ENCODE data around the gene TECTA.
"Not testable (repeated sequence)": the region's sequence is repeated elsewhere in the genome, so short reads cannot be mapped to it uniquely, and the experiment has no call there.

The TECTA gene

DNA sequence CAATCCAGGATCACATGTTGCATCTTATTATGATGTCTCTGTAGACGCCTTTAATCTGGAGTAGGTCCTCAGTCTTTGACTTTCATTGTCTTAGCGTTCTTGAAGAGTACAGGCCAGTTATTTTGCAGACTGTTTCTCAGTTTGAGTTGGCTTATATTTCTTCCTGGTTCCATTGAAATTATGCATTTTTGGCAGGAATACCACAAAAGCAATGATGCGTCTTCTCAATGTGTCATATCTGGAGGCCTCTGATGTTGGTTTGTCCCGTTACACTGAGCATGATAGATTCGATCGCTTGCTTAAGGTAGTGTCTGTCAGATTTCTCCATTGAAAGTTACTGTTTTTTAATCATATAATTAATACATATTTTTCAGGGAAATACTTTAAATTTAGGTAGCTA, 30.6 kb downstream of the TECTA start:
- DNase-seq (ENCODE audit: low read depth) = no peak

DNA sequence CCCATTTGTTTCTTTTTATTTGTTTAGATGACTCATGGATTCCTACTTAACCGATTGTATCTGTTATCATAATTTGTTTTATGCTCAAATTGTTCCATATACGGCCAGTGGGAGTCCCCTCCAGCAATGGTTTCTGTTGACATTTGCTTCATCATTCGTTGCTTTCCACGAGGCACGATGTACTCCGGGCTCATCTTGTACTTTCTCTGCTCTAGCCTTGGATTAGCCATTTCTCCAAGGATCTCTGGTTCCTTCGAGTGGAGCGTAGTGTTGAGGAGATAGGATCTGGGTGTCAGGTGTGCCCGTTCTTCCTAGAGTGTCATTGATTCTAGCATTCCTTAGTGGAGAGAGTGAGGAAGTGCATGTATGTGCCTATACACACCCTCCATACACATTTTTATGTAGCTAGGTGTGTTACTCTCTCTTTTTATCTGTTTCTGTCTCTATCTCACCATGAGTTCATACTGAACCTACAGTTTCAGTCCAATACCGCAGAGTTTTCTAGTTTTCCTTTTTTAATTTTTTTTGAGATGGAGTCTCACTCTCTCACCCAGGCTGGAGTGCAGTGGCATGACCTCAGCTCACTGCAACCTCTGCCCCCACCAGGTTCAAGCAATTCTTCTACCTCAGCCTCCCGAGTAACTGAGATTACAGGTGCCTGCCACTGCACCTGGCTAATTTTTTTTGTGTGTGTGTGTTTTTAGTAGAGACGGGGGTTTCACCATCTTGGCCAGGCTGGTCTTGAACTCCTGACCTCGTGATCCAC, 31.4 kb downstream of the TECTA start:
- DNase-seq (ENCODE audit: low read depth) = no peak

DNA sequence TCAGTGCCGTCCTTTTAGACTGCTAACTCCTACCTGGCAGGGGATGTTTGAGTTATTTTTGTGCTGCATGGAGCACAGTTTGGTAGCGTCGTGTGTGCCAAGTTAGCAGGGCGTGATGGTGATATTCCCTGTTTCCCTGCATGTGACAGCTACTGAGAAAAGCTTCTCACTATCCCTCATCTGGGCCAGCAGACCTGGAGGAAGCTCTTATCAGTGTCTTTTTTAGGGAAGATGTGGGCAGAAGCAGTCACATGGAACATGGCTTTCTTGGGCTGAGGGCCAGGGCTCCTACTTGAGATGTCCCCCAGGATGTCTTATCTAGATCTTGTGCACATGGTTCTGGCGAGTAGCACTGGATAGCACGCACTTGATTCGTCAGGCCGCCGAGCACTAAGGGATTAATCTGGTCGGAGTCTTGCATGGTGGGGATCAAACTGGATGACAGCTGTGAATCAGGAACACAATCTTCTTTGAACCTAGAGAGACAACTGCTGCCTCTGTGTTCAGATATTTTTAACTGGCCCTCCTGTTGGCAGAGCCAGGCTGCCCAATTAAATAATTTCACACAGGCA, 33.8 kb downstream of the TECTA start:
- no peak for DNase-seq (ENCODE audit: low read depth)

DNA sequence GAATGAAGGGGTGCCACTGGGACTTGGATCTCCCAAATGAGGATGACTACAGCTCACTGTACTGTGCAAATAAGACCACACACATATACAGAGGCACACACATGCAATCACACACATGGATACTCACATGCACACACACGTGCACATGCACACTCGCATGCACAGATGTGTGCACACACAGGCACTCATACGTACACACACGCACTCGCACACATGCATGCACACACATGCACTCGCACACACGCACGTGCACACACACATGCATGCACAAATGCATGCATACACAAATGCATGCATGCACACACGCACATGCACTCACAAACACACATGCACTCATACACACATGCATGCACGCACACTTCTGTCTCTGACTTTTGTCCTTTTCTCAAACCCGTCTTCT, 36.0 kb downstream of the TECTA start:
- no peak for DNase-seq (ENCODE audit: low read depth)

DNA sequence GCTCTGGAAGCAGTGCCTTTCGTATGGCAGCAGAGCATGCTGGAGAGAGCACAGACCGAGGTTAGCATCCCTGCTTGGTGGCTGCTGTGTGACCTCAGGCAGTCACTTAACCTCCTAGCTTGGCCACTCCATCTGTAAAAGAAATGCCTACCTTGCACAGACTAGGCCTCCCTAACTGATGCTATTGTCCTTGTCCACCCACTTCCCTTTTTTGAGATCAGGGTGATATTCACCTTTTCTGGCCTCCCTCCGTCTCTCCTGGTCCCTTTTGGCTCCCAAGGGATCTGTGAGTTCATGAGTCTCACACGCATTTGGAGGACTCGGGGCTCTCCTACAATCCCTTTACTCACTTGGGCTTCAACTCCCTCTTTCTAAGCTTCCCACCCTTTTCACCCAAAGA, 37.2 kb downstream of the TECTA start:
- DNase-seq (ENCODE audit: low read depth) = no peak

DNA sequence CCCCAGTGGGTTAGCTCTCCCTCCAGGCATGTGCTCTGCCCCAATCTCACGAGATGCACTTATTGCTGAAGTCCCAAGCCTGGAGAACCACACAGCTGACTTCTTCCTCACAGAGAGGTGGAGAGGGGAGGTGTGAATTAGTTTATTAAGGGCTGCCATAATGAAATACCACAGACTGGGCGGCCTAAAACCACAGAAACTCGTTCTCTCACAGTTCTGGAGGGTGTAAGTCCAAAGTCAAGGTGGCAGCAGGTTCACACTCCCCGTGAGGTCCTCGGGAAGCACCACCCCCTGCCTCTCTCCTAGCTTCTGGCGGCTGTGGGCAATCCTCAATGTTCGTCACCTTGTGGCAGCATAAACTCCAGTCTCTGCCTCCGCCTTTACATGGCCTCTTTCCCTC, 39.3 kb downstream of the TECTA start:
- no peak for DNase-seq (ENCODE audit: low read depth)

DNA sequence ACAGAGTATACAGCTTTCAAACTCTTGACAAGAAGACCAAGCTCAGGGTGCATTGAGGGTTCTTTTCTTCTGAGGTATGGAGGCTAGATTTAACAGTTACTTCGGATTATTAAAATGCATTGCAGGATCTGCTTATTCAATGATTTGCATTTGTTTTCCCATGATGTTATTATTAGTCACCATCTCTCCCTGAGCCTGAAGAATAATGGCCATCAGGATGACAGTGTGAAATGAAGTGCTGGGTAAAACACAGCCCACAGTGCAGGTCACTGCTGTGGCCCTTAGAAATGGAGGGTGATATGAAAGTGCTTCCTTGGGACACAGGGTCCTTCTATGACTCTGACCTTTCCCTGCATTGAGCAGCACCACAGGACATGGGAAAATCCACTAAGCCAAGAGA, 40.0 kb downstream of the TECTA start:
- no peak for DNase-seq (ENCODE audit: low read depth)

DNA sequence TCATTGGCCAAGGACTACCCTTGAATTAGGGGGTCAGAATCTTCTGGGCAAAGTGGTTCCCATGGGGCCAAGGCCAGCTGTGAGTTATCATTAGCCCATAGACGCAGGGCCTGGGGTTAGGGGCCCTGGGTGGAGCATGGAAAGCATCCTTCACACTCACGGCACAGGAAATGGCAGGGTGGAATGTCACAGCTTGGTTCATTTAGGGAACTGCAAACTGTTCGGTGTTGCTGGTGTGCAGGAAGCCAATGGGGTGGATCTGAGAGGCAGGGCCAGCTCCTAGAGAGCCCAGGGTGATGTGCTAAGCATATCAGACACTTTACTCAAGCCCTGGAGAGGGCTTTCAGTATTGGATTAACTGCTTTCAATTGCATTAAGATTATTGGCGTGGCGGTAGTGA, 42.9 kb downstream of the TECTA start:
- DNase-seq (ENCODE audit: low read depth) = no peak

DNA sequence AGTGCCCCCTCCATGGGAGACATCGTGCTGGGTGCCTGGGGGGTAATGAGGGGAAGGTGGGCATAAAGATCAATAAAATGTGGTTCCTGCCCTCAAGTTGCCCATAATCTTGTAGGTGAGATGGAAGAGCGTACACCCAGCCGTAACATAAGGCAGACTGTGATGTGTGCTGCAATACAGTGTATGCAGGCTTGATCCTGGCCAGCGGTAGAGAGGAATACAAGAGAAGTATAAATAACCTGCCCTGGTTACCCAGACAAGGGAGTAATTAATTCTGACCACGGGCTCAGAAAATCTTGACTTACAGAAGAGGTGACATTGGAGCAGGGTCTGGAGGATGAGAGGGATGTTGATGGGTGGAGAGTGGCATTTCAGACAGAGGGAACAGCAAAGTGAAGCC, 43.7 kb downstream of the TECTA start:
- no peak for DNase-seq (ENCODE audit: low read depth)

DNA sequence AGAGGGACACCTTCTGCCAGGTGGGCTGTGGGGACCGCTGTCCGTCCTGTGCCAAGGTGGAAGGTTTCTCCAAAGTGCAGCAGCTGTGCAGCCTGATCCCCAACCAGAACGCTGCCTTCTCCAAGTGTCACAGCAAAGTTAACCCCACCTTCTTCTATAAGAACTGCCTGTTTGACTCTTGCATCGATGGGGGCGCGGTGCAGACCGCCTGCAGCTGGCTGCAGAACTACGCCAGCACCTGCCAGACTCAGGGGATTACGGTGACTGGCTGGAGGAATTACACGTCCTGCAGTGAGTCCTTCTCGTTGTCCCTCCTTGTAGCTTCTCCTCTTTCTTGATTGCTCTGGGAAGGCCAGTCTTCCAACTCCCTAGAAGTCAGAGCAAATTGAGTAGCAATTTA, 44.8 kb downstream of the TECTA start:
- no peak for DNase-seq (ENCODE audit: low read depth)

DNA sequence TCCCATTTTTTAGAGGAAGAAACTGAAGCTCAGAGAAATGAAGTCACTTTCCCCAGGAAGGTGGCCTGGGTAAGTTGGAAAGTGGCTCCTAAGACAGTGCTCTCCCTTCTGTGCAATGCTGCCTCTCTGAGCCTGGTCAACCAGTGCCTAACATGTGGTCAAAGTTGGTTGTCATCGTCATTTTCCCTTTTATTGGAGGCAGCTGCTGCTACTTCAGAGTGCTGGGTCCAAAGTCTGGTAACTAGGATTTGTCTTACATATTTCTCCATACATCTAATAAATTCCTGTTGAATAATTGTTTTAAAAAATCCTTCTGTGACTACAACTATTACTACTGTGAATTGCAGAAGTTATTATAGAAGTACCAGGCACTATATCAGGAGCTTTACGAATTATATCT, 48.1 kb downstream of the TECTA start:
- DNase-seq (ENCODE audit: low read depth) = no peak

DNA sequence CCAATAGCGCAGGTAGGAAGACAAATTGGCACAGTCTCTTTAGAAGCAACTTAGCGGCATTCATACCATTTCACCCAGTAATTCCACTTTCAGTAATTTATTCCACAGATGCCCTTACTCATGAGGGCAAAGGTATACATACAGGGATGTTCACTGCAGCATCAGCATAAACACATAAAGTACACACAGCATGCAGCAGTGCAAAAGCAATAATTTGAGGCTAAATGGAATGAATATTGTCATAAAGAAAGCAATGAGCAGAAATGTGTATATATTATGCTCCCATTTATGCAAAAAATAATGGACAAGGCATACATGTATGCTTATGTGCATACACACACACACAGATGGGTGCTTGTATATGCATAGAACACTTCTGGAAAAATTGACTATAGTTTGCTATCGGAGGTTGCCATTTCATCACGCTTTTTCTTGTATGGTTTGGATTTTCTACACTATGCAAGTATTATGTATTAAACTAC, 50.2 kb downstream of the TECTA start:
- no peak for DNase-seq (ENCODE audit: low read depth)

DNA sequence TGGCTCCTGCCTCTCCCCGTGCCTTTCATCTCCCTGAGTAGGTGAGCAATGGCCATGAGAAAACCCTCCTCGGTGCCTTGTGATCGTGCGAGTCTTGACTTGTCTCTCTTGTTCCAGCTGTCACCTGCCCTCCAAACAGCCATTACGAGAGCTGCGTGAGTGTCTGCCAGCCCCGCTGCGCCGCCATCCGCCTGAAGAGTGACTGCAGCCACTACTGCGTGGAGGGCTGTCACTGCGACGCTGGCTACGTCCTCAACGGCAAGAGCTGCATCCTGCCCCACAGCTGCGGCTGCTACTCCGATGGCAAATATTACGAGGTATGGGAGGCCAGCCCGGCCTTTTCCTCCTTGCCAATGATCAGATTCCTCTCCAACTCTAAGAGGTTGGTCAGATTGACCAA, 51.7 kb downstream of the TECTA start:
- DNase-seq (ENCODE audit: low read depth) = no peak

DNA sequence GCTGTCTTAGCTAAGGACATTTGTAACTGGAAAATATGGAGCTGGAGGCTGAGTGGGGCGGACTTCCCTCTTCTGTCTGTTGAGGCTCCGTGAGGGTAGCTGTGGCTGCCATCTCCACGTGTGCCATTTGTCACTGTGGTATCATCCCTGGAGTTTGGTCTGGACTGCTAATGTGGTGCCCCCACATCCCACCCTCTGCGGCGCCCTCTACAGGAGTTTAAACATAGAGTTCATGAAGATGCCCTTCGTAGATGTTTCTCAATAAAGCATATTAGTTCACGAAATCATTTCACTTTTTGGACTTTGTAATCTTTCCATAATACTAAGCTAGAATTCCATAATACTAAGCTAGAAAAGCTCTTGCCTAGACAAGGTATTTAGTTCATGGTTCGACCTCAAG, 52.4 kb downstream of the TECTA start:
- no peak for DNase-seq (ENCODE audit: low read depth)

DNA sequence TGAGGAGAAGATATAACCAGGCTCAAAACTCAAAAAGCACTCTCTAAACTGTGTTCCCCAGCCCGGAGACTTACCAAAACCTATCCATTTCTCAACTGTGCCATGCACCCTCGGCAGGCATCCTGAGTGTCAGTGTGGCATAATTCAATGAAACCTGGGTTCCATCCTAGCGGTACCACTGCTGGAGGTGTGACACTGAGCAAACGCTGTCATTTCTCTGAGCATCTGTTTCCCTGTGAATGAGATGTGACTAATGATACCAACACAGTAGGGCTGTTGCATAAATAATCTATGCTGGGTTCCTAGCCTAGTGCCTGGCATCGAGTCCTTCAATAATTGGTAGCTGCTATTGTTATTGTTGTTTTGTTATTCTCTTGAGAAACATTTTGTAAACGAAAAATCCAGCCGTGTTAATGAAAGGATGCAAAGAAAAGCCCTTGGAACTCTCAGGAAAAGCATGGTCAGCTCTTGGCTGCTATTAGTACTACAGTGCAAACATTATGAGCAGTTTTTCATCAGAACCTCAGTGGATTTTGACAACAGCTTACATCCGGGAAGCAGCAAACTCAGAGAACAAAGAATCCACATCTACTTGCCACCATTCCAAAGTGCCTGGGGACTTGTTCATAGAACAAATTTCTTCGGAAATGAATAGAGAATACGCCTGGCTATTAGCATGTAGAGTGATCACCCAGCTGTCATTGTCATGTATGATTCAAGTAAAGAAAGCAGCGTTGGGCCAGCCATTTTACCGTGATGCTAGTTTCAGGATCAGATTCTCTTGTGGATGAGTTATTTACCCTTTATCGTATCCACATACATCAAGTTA, 53.7 kb downstream of the TECTA start:
- DNase-seq (ENCODE audit: low read depth) = no peak

DNA sequence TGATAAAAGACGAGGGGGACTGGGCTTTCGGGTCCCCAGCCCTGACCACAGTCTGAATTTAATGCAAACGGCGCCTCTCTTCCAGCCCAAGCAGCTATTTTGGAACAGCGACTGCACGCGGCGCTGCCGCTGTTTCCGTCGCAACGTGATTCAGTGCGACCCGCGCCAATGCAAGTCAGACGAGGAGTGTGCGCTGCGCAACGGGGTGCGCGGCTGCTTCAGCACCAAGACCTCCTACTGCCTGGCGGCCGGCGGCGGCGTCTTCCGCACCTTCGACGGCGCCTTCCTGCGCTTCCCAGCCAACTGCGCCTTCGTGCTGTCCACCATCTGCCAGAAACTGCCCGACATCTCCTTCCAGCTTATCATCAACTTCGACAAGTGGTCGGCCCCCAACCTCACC, 56.7 kb downstream of the TECTA start:
- DNase-seq (ENCODE audit: low read depth) = no peak

DNA sequence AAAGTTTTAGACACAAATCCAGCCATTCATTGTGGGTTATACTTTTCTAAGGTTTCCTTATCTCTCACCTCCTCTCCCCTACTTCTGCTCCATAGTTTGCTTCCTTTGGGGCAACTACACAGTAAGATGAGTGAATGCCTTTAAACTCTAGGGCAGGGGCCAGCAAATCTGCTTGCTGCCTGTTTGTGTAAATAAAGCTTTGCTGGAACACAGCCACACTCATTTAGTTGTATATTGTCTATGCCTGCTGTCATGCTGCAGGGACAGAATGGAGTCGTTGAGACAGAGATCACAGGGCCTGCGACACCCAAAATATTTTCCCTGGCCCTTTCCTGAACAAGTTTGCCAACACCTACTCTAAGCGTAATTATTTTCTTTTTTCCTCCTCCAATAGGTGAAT, 58.7 kb downstream of the TECTA start:
- no peak for DNase-seq (ENCODE audit: low read depth)

DNA sequence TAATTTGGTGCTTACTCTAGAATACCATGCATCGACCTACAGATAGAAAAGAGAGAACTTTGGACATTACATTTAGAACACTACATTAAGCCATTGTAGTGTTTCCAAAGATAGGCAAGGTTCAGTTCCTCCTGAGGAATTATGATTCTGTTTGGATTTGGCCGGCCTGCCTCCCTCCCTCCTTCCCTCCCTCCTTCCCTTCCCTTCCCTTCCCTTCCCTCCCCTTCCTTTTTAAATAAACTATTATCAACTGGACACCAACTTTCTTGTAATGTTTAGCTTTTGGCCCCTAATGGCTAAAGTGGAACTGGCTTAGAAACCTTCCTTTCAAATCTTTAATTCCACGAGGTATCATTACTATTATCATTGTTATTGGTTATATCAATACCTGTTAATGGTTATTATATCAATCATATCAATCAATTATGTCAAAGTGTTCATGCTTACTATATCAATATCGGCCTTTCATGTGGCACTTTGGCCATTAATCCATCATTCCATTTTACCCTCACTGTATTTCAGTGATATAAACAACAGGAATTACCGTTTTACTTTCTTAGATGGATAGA, 60.4 kb downstream of the TECTA start:
- no peak for DNase-seq (ENCODE audit: low read depth)

DNA sequence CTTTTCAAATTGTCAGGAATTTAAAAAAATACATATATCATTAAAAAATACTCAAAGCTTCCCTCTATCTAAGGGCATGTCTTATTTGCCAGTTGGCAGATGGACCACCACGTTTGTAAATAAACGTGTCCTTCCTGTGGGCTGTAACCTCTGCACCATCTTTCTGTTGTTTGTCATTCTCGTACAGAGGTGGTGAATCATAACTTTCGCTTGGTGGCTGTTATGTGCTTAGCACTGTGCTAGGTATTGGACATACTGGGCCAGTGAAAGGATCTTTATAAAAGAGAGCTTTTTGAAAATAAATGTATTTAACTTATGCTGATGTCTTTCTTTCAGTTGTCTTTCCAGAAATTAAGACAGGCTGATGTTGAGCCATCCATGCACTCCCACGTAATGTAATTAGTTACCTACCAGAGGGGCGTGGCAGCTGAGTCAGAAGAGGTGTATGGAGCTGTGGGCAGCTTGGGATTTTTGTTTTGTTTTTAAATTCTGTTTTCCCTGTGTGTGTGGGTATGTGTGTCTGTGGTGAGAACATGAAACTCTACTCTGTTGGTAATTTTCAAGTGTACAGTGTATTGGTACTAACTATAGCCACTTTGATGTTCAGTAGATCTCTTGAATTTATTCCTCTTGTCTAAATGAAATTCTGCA, 62.7 kb downstream of the TECTA start:
- no peak for DNase-seq (ENCODE audit: low read depth)

DNA sequence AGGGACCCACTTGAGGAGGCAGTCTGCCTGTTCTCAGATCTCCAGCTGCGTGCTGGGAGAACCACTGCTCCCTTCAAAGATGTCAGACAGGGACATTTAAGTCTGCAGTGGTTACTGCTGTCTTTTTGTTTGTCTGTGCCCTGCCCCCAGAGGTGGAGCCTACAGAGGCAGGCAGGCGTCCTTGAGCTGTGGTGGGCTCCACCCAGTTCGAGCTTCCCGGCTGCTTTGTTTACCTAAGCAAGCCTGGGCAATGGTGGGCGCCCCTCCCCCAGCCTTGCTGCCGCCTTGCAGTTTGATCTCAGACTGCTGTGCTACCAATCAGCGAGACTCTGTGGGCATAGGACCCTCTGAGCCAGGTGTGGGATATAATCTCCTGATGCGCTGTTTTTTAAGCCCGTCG, 76.6 kb downstream of the TECTA start:
- not testable (repeated sequence) for DNase-seq (ENCODE audit: low read depth)

DNA sequence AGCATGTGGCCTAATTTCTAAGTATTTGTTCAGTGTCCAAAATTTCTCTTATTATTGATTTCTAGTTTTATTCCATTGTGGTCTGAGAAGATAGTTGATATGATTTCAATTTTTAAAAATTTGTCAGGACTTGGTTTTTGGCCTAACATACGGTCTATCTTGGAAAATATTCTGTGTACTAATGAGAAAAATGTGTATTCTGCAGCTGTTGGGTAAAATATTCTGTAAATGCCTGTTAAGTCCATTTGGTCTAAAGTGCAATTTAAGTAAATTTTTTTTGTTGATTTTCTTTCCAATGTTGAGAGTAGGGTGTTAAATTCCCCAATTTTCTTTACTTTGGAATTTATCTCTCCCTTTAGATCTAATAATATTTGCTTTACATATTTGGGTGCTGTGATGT, 78.3 kb downstream of the TECTA start:
- no peak for DNase-seq (ENCODE audit: low read depth)

DNA sequence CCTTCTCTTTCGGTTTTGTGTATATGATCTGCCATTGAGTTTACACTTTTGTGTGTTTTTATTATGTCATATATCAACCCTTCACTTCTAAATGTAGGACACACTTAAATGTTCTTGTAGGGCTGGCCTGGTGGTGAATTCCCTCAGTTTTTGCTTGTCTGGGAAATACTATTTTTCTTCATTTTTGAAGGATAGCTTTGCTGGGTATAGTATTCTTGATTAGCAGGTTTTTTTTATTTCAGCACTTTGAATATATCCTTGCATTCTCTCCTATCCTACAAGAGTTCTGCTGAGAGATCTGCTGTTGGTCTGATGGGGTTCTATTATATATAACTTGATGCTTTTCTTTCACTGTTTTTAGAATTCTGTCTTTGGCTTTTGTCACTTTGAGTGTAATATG, 79.1 kb downstream of the TECTA start:
- no peak for DNase-seq (ENCODE audit: low read depth)

All from activated gamma-delta T cell treated with anti-CD3 and anti-CD28 coated beads, Interleukin-2, amount 50 U/mL, for 16 hours (primary cell).